GM12878 (cell line): ENCODE data around the gene ANKRD33B. TPM values are rescaled to one million over a fixed set of nuclear protein-coding genes. Genes with fewer than 3 reads are reported as not detected.

ENCODE experiments used
- ATF2 ChIP-seq: IDR thresholded peaks from 2 replicates; pipeline ENCODE4 v1.6.1; 2012; ENCODE audit warnings: low read length, inconsistent platforms
- BCL11A ChIP-seq: IDR thresholded peaks from 2 replicates; pipeline ENCODE4 v1.6.1; 2011; ENCODE audit warnings: low read depth, low read length
- BHLHE40 ChIP-seq, 2 experiments: fragments of 450-650 bp in 1 of 2; IDR thresholded peaks; 2 replicates each; pipeline ENCODE4 v1.6.1; 2011 to 2017; ENCODE audit warnings: low read depth in 2 of 2, borderline replicate concordance in 1 of 2, improper control_type of control experiment in 1 of 2, low read length in 1 of 2, mild to moderate bottlenecking in 1 of 2
- IKZF2 ChIP-seq, 2 experiments: fragments of 450-650 bp; IDR thresholded peaks; 2 replicates each; pipeline ENCODE4 v1.6.1; 2017; ENCODE audit warnings: mild to moderate bottlenecking in 2 of 2, moderate library complexity in 2 of 2
- IRF4 ChIP-seq: IDR thresholded peaks from 2 replicates; pipeline ENCODE4 v1.6.1; 2011; ENCODE audit warnings: low read depth, low read length
- NFIC ChIP-seq: IDR thresholded peaks from 2 replicates; pipeline ENCODE4 v1.6.1; 2012; ENCODE audit warnings: low read depth, mild to moderate bottlenecking, inconsistent platforms, low read length, moderate library complexity
- NRF1 ChIP-seq: conservative IDR thresholded peaks from 2 replicates; pipeline ENCODE4 v1.6.1; 2011; ENCODE audit warnings: mild to moderate bottlenecking, low read depth, low read length, improper control_type of control experiment
- RAD21 ChIP-seq: IDR thresholded peaks from 2 replicates; pipeline ENCODE4 v1.6.1; 2011; ENCODE audit warnings: mild to moderate bottlenecking, low read depth, low read length, moderate library complexity; ENCODE audit not compliant: insufficient read depth
- SMAD5 ChIP-seq: IDR thresholded peaks from 2 replicates; pipeline ENCODE4 v1.6.1; 2016; ENCODE audit warnings: antibody characterized with exemption, low read depth
- SMC3 ChIP-seq: IDR thresholded peaks from 2 replicates; pipeline ENCODE4 v1.6.1; 2011; ENCODE audit warnings: low read length, improper control_type of control experiment, borderline replicate concordance
- TARDBP ChIP-seq: IDR thresholded peaks from 2 replicates; pipeline ENCODE4 v1.6.1; 2016; ENCODE audit warnings: borderline replicate concordance
- ZNF274 ChIP-seq: IDR thresholded peaks from one replicate; pipeline ENCODE4 v1.8.0; 2011; ENCODE audit not compliant: insufficient read length, insufficient read depth
- polyA plus RNA-seq, 11 experiments: library from polyadenylated mRNA; depleted of rRNA in 4 of 11; unstranded in 6 of 11; stranded (reverse) in 5 of 11; fragments of >200 nt; fragmentation: Nextera tagmentation in 4 of 11; fragmentation: Illumina TruSeq in 1 of 11; extraction: Ambion mirVana in 4 of 11; extraction: Trizol in 1 of 11; gene quantifications; 1 replicate in 1 of 11; 2 replicates in 10 of 11; pipeline versions ENCODE4 v1.2.1 to v1.2.3, GENCODE V29; 2011 to 2016; ENCODE audit warnings: inconsistent platforms in 2 of 11, missing spikeins in 2 of 11, low read depth in 1 of 11
- total RNA-seq, 4 experiments: library from RNA; depleted of rRNA in 3 of 4; stranded (reverse); fragments of >200 nt in 3 of 4; fragmentation: Illumina TruSeq in 1 of 4; extraction: Trizol in 1 of 4; gene quantifications; 2 replicates each; pipeline versions ENCODE4 v1.2.1 to v1.2.3, GENCODE V29; 2013 to 2021
- TF ChIP-seq, protein P1 (sequence below): fragments of 450-650 bp; formaldehyde crosslinking; IDR thresholded peaks from 2 replicates; pipeline ENCODE4 v1.5.0; 2022; ENCODE audit warnings: mild to moderate bottlenecking, missing genetic modification characterization
- TF ChIP-seq, protein P2 (sequence below): fragments of 450-650 bp; IDR thresholded peaks from 2 replicates; pipeline ENCODE4 v1.6.1; 2017; ENCODE audit warnings: antibody characterized with exemption, mild to moderate bottlenecking, moderate library complexity
- TF ChIP-seq, protein P3 (sequence below): fragments of 450-650 bp; formaldehyde crosslinking; IDR thresholded peaks from 2 replicates; pipeline ENCODE4 v1.4.0; 2022; ENCODE audit warnings: mild to moderate bottlenecking, moderate library complexity

ANKRD33B gene
- total and polyA plus RNA-seq, 10 of the 15 experiments (the other 5 are each of a cell fraction or from before 2014, with no cell fraction given), result 4.9 to 61.6 (median 15.6) TPM

- TF ChIP-seq, protein P1, sequence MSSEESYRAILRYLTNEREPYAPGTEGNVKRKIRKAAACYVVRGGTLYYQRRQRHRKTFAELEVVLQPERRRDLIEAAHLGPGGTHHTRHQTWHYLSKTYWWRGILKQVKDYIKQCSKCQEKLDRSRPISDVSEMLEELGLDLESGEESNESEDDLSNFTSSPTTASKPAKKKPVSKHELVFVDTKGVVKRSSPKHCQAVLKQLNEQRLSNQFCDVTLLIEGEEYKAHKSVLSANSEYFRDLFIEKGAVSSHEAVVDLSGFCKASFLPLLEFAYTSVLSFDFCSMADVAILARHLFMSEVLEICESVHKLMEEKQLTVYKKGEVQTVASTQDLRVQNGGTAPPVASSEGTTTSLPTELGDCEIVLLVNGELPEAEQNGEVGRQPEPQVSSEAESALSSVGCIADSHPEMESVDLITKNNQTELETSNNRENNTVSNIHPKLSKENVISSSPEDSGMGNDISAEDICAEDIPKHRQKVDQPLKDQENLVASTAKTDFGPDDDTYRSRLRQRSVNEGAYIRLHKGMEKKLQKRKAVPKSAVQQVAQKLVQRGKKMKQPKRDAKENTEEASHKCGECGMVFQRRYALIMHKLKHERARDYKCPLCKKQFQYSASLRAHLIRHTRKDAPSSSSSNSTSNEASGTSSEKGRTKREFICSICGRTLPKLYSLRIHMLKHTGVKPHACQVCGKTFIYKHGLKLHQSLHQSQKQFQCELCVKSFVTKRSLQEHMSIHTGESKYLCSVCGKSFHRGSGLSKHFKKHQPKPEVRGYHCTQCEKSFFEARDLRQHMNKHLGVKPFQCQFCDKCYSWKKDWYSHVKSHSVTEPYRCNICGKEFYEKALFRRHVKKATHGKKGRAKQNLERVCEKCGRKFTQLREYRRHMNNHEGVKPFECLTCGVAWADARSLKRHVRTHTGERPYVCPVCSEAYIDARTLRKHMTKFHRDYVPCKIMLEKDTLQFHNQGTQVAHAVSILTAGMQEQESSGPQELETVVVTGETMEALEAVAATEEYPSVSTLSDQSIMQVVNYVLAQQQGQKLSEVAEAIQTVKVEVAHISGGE (CRISPR knock-in tag), result no peak
- peak; percentile 71 for TF ChIP-seq IRF4
- no peak for TF ChIP-seq ZNF274
- 0 out of 2 replicates have a peak, but pooled peaks have one; percentile 18 for TF ChIP-seq RAD21
- TF ChIP-seq SMC3, result peak; percentile 25; the same call in 1 of the 2 replicates
- 0 out of 2 replicates have a peak, but pooled peaks have one; percentile 68 for TF ChIP-seq TARDBP
- TF ChIP-seq SMAD5, result 0 out of 2 replicates have a peak, but pooled peaks have one; percentile 45
- TF ChIP-seq BHLHE40 (IDR thresholded peaks at IDR 0.05; ENCODE audit: borderline replicate concordance in 1 of 2, low read depth in 2 of 2, low read length in 1 of 2), result peak; percentile 67 to 79
- peak; percentile 85 for TF ChIP-seq NFIC
- peak; percentile 91 for TF ChIP-seq BCL11A
- TF ChIP-seq, protein P2, sequence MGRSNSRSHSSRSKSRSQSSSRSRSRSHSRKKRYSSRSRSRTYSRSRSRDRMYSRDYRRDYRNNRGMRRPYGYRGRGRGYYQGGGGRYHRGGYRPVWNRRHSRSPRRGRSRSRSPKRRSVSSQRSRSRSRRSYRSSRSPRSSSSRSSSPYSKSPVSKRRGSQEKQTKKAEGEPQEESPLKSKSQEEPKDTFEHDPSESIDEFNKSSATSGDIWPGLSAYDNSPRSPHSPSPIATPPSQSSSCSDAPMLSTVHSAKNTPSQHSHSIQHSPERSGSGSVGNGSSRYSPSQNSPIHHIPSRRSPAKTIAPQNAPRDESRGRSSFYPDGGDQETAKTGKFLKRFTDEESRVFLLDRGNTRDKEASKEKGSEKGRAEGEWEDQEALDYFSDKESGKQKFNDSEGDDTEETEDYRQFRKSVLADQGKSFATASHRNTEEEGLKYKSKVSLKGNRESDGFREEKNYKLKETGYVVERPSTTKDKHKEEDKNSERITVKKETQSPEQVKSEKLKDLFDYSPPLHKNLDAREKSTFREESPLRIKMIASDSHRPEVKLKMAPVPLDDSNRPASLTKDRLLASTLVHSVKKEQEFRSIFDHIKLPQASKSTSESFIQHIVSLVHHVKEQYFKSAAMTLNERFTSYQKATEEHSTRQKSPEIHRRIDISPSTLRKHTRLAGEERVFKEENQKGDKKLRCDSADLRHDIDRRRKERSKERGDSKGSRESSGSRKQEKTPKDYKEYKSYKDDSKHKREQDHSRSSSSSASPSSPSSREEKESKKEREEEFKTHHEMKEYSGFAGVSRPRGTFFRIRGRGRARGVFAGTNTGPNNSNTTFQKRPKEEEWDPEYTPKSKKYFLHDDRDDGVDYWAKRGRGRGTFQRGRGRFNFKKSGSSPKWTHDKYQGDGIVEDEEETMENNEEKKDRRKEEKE, result no peak
- TF ChIP-seq ATF2, result peak; percentile 86
- TF ChIP-seq NRF1, result no peak
- TF ChIP-seq IKZF2 (IDR thresholded peaks at IDR 0.05), result peak; percentile 94 to 95
- TF ChIP-seq, protein P3, sequence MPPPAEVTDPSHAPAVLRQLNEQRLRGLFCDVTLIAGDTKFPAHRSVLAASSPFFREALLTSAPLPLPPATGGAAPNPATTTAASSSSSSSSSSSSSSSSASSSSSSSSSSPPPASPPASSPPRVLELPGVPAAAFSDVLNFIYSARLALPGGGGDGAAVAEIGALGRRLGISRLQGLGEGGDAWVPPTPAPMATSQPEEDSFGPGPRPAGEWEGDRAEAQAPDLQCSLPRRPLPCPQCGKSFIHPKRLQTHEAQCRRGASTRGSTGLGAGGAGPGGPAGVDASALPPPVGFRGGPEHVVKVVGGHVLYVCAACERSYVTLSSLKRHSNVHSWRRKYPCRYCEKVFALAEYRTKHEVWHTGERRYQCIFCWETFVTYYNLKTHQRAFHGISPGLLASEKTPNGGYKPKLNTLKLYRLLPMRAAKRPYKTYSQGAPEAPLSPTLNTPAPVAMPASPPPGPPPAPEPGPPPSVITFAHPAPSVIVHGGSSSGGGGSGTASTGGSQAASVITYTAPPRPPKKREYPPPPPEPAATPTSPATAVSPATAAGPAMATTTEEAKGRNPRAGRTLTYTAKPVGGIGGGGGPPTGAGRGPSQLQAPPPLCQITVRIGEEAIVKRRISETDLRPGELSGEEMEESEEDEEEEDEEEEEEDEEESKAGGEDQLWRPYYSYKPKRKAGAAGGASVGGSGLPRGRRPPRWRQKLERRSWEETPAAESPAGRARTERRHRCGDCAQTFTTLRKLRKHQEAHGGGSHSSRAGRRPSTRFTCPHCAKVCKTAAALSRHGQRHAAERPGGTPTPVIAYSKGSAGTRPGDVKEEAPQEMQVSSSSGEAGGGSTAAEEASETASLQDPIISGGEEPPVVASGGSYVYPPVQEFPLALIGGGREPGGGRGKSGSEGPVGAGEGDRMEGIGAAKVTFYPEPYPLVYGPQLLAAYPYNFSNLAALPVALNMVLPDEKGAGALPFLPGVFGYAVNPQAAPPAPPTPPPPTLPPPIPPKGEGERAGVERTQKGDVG (CRISPR knock-in tag), result no peak
Observed at GRCh38 chr5:10607023-10607665, 43.3 kb downstream of the ANKRD33B start (continued).
